Mesothelial cell of epicardium (in vitro differentiated cells): Measurements from ENCODE around the gene ZNF792. TPM values are rescaled to one million over a fixed set of nuclear protein-coding genes. Genes with fewer than 3 reads are reported as not detected.
A peak's percentile ranks its signal among the peaks of the same experiment; 100 is the strongest.

Experiments
- DNase-seq, 2 experiments: peaks; one replicate each; pipeline ENCODE4 v3.0.0; 2021; ENCODE audit warnings: low spot score in 2 of 2; ENCODE audit not compliant: unreplicated experiment in 2 of 2
- H3K27ac Mint-ChIP-seq: 2 replicates; pipeline ENCODE4 v1.8.0; 2021; ENCODE audit warnings: mixed read lengths
- H3K27me3 Mint-ChIP-seq: 2 replicates; pipeline ENCODE4 v1.8.0; 2021; ENCODE audit warnings: low read depth, mixed read lengths
- H3K36me3 Mint-ChIP-seq: 2 replicates; pipeline ENCODE4 v1.8.0; 2021; ENCODE audit warnings: mixed read lengths
- H3K4me1 Mint-ChIP-seq: 2 replicates; pipeline ENCODE4 v1.8.0; 2021; ENCODE audit warnings: mixed read lengths
- H3K4me3 Mint-ChIP-seq: 2 replicates; pipeline ENCODE4 v1.8.0; 2021; ENCODE audit warnings: mild to moderate bottlenecking, moderate library complexity, mixed read lengths
- H3K9me3 Mint-ChIP-seq: 2 replicates; pipeline ENCODE4 v1.8.0; 2021; ENCODE audit warnings: mixed read lengths
- CTCF ChIP-seq: fragments of 200-600 bp; sonication (generic); IDR thresholded peaks from one replicate; pipeline ENCODE4 v1.5.0; 2021; ENCODE audit warnings: antibody characterized with exemption; ENCODE audit not compliant: unreplicated experiment
- total RNA-seq: library from RNA; stranded (reverse); gene quantifications from 3 replicates; pipeline ENCODE4 v1.2.1, GENCODE V29; 2021

ZNF792 gene
- total RNA-seq, 1 donor from 2014 or later, result 9.3 TPM

DNA sequence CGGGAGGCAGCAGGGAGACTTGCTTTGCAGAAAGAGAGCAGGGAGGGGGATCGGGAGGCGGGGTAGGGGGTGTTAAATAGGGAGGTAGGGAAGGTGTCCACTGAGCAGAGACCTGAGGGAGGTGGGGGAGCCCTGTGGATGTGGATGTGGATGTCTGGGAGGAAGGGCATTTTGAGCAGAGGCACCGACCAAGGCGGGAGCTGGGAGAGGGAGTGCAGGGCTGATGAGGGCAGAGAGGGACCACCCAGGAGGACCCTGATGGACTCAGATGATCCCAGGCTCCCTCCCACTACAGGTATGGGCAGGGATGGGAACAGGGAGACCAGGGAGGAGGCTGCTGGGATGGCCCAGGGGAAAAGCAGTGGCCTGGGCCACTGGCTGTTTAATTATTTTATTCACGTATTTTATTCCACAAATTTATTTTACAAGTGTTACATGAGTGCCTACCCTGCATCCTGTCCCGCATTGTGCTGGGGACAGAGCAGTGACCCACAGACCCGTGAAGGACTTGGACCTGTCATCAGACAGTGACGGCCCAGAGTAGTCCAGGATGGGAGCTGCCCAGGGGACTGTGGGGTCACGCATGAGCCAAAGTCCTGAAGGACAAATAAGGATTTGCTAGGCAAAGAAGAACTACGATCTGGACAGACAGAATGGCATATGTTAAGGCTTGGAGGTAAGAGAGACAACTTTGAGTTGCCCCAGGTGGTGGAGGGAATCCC lies 41.4 kb upstream of the ZNF792 start:
- Mint-ChIP-seq H3K27me3 (no peaks in the 10 kb centered on the region), H3K4me1 (peaks cover 39% of the 10 kb centered on the region), H3K27ac (peak overlapping the region; percentile 61), H3K36me3 (peaks cover 11% of the 10 kb centered on the region), H3K9me3 (no peaks in the 10 kb centered on the region), H3K4me3 (no peak overlapping the region)
- TF ChIP-seq CTCF, result no peak
- DNase-seq, result no peak

GRCh38 chr19:35004517-35005255 lies 40.7 kb upstream of the ZNF792 start:
- peaks cover 7% of the 10 kb centered on the region for H3K36me3 Mint-ChIP-seq
- H3K27ac Mint-ChIP-seq, result no peak overlapping the region

GRCh38 chr19:35002037-35002535 lies 38.1 kb upstream of the ZNF792 start:
- peak overlapping the region; percentile 97 for H3K27ac Mint-ChIP-seq
- no peak for DNase-seq
- peaks cover 56% of the 10 kb centered on the region for H3K4me1 Mint-ChIP-seq
- peaks cover 7% of the 10 kb centered on the region for H3K36me3 Mint-ChIP-seq
- H3K4me3 Mint-ChIP-seq, result peak overlapping the region; percentile 94
- no peaks in the 10 kb centered on the region for H3K9me3 Mint-ChIP-seq
- TF ChIP-seq CTCF, result no peak
- no peaks in the 10 kb centered on the region for H3K27me3 Mint-ChIP-seq

More at GRCh38 chr19:35004517-35005255, 40.7 kb upstream of the ZNF792 start:
- DNase-seq, result no peak
- Mint-ChIP-seq H3K9me3 (no peaks in the 10 kb centered on the region), H3K4me1 (peaks cover 39% of the 10 kb centered on the region), H3K27me3 (no peaks in the 10 kb centered on the region), H3K4me3 (no peak overlapping the region)
- TF ChIP-seq CTCF, result no peak

GRCh38 chr19:35000647-35001501 lies 36.8 kb upstream of the ZNF792 start:
- Mint-ChIP-seq H3K9me3 (no peaks in the 10 kb centered on the region), H3K4me3 (peak overlapping the region; percentile 94), H3K36me3 (no peaks in the 10 kb centered on the region), H3K27me3 (no peaks in the 10 kb centered on the region), H3K27ac (peak overlapping the region; percentile 97), H3K4me1 (peaks cover 52% of the 10 kb centered on the region)
- no peak for DNase-seq
- no peak for TF ChIP-seq CTCF

GRCh38 chr19:35000338-35000646 lies 36.3 kb upstream of the ZNF792 start:
- H3K36me3 Mint-ChIP-seq, result no peaks in the 10 kb centered on the region
- H3K9me3 Mint-ChIP-seq, result no peaks in the 10 kb centered on the region
- TF ChIP-seq CTCF, result no peak
- H3K27me3 Mint-ChIP-seq, result no peaks in the 10 kb centered on the region
- no peak overlapping the region for H3K4me3 Mint-ChIP-seq
- no peak overlapping the region for H3K27ac Mint-ChIP-seq
- H3K4me1 Mint-ChIP-seq, result peaks cover 48% of the 10 kb centered on the region
- no peak for DNase-seq
